SK-N-SH treated with all-trans-retinoic acid at 6 μM for 48 hours (cell line): ENCODE measurements around the gene PLEKHF1.

Source experiments
- ATAC-seq: fragments of 200-7000 bp; cut with Tn5 transposase; 3 replicates; pipeline ENCODE4 v1.9.1; 2020; ENCODE audit warnings: mild to moderate bottlenecking, moderate library complexity
- ARNTL ChIP-seq: fragments of 450-650 bp; formaldehyde crosslinking; IDR thresholded peaks from 2 replicates; pipeline ENCODE4 v1.5.0; 2020; ENCODE audit warnings: low read depth, mild to moderate bottlenecking, moderate library complexity, borderline replicate concordance
- BACH2 ChIP-seq: fragments of 250-450 bp; sonication (Bioruptor Pico); IDR thresholded peaks from 2 replicates; pipeline ENCODE4 v1.9.0; 2021; ENCODE audit warnings: mild to moderate bottlenecking, borderline replicate concordance
- CREB5 ChIP-seq: fragments of 250-450 bp; sonication (Bioruptor Pico); IDR thresholded peaks from 2 replicates; pipeline ENCODE4 v1.5.1; 2020; ENCODE audit warnings: low read depth, mild to moderate bottlenecking, moderate library complexity
- CSDC2 ChIP-seq: fragments of 250-450 bp; sonication (Bioruptor Pico); IDR thresholded peaks from 2 replicates; pipeline ENCODE4 v1.5.0; 2020; ENCODE audit warnings: mild to moderate bottlenecking, moderate library complexity
- CSRNP3 ChIP-seq: fragments of 250-450 bp; sonication (Bioruptor Pico); IDR thresholded peaks from 2 replicates; pipeline ENCODE4 v1.5.1; 2021; ENCODE audit warnings: mild to moderate bottlenecking, moderate library complexity
- ESRRG ChIP-seq: fragments of 250-450 bp; sonication (Bioruptor Pico); IDR thresholded peaks from 2 replicates; pipeline ENCODE4 v1.6.1; 2021; ENCODE audit warnings: mild to moderate bottlenecking
- GLIS3 ChIP-seq: fragments of 250-450 bp; sonication (Bioruptor Pico); IDR thresholded peaks from 2 replicates; pipeline ENCODE4 v1.5.0; 2020; ENCODE audit warnings: mild to moderate bottlenecking, moderate library complexity
- ISL1 ChIP-seq: fragments of 250-450 bp; sonication (Bioruptor Pico); IDR thresholded peaks from 2 replicates; pipeline ENCODE4 v2.1.2; 2022; ENCODE audit warnings: mild to moderate bottlenecking, moderate library complexity
- PATZ1 ChIP-seq: fragments of 250-450 bp; sonication (Bioruptor Pico); IDR thresholded peaks from 2 replicates; pipeline ENCODE4 v1.8.0; 2020; ENCODE audit warnings: mild to moderate bottlenecking, moderate library complexity, borderline replicate concordance
- POU6F1 ChIP-seq: fragments of 250-450 bp; sonication (Bioruptor Pico); IDR thresholded peaks from 2 replicates; pipeline ENCODE4 v1.8.0; 2021; ENCODE audit warnings: low read depth, mild to moderate bottlenecking, moderate library complexity, borderline replicate concordance
- RARB ChIP-seq: fragments of 250-450 bp; sonication (Bioruptor Pico); IDR thresholded peaks from 2 replicates; pipeline ENCODE4 v1.8.0; 2021; ENCODE audit warnings: mild to moderate bottlenecking, moderate library complexity
- SNAI2 ChIP-seq: fragments of 250-450 bp; sonication (Bioruptor Pico); IDR thresholded peaks from 2 replicates; pipeline ENCODE4 v1.5.0; 2020; ENCODE audit warnings: mild to moderate bottlenecking, moderate library complexity
- TOX ChIP-seq: fragments of 250-450 bp; sonication (Bioruptor Pico); IDR thresholded peaks from 2 replicates; pipeline ENCODE4 v1.8.0; 2021; ENCODE audit warnings: mild to moderate bottlenecking, moderate library complexity, borderline replicate concordance
- TSHZ2 ChIP-seq: fragments of 250-450 bp; sonication (Bioruptor Pico); IDR thresholded peaks from 2 replicates; pipeline ENCODE4 v1.5.0; 2020; ENCODE audit warnings: mild to moderate bottlenecking, moderate library complexity
- ZC3H10 ChIP-seq: fragments of 250-450 bp; sonication (Bioruptor Pico); IDR thresholded peaks from 2 replicates; pipeline ENCODE4 v1.5.1; 2021; ENCODE audit warnings: mild to moderate bottlenecking, moderate library complexity
- ZFP3 ChIP-seq: fragments of 250-450 bp; sonication (Bioruptor Pico); IDR thresholded peaks from 2 replicates; pipeline ENCODE4 v1.5.0; 2020; ENCODE audit warnings: mild to moderate bottlenecking, moderate library complexity
- ZFP30 ChIP-seq: fragments of 450-650 bp; formaldehyde crosslinking; IDR thresholded peaks from 2 replicates; pipeline ENCODE4 v1.5.0; 2022; ENCODE audit warnings: mild to moderate bottlenecking, moderate library complexity
- ZNF565 ChIP-seq: fragments of 450-650 bp; formaldehyde crosslinking; conservative IDR thresholded peaks from 2 replicates; pipeline ENCODE4 v1.5.0; 2020; ENCODE audit warnings: low read depth, mild to moderate bottlenecking, moderate library complexity
- ZNF70 ChIP-seq: fragments of 450-650 bp; formaldehyde crosslinking; IDR thresholded peaks from 2 replicates; pipeline ENCODE4 v1.5.0; 2020; ENCODE audit warnings: mild to moderate bottlenecking, moderate library complexity
- ZNF8 ChIP-seq: fragments of 450-650 bp; formaldehyde crosslinking; IDR thresholded peaks from 2 replicates; pipeline ENCODE4 v1.5.0; 2020; ENCODE audit warnings: mild to moderate bottlenecking, moderate library complexity

The PLEKHF1 gene

GRCh38 chr19:29696565-29696846, 31.2 kb downstream of the PLEKHF1 start:
- no peak for TF ChIP-seq ZNF8 (CRISPR knock-in tag)
- no peak for TF ChIP-seq SNAI2
- TF ChIP-seq GLIS3 (CRISPR knock-in tag): no peak
- no peak for TF ChIP-seq TOX (CRISPR knock-in tag)
- TF ChIP-seq RARB (CRISPR knock-in tag): no peak
- no peak for TF ChIP-seq ZNF70 (CRISPR knock-in tag)
- no peak for TF ChIP-seq ZC3H10 (CRISPR knock-in tag)
- TF ChIP-seq ARNTL: no peak
- TF ChIP-seq ZFP30: no peak
- TF ChIP-seq ESRRG (CRISPR knock-in tag): no peak
- no peak for TF ChIP-seq PATZ1
- no peak for TF ChIP-seq ZNF565 (CRISPR knock-in tag)
- TF ChIP-seq ZFP3 (CRISPR knock-in tag): no peak
- no peak for TF ChIP-seq CSRNP3 (CRISPR knock-in tag)
- no peak for TF ChIP-seq CREB5
- ATAC-seq: no peak

GRCh38 chr19:29697523-29698261, 32.4 kb downstream of the PLEKHF1 start:
- no peak for ATAC-seq
- TF ChIP-seq BACH2 (CRISPR knock-in tag) (no peak), ZC3H10 (CRISPR knock-in tag) (no peak), SNAI2 (no peak), GLIS3 (CRISPR knock-in tag) (no peak), ZNF70 (CRISPR knock-in tag) (no peak), ZNF8 (CRISPR knock-in tag) (no peak), TOX (CRISPR knock-in tag) (no peak), RARB (CRISPR knock-in tag) (no peak), POU6F1 (no peak), ZFP3 (CRISPR knock-in tag) (no peak), CSRNP3 (CRISPR knock-in tag) (no peak), TSHZ2 (CRISPR knock-in tag) (no peak), ESRRG (CRISPR knock-in tag) (no peak), ZNF565 (CRISPR knock-in tag) (no peak), CSDC2 (CRISPR knock-in tag) (no peak), PATZ1 (no peak), ZFP30 (no peak), CREB5 (no peak), ISL1 (CRISPR knock-in tag) (no peak)
